Measurements from ENCODE around the gene SLC24A4. TPM values are rescaled to one million over a fixed set of nuclear protein-coding genes. Genes with fewer than 3 reads are reported as not detected.

Gene SLC24A4
- total RNA-seq, 1 experiment from 2014 or later: not detected

- Histone ChIP-seq H3K9me3 (ENCODE audit: control insufficient read depth in 1 of 2, insufficient read depth in 1 of 2, low read depth in 1 of 2, low read length in 2 of 2) (no peaks in the 10 kb centered on the region; a peak in 1 of 4 replicates), H3K9me2 (ENCODE audit: insufficient read depth) (0 out of 2 replicates have a peak, but pooled peaks cover 2% of the 10 kb centered on the region), H3K4me3 (replicated peaks in 1 of 2; ENCODE audit: low read depth in 1 of 2, low read length in 2 of 2) (no peak overlapping the region), H2AFZ (ENCODE audit: low read depth, low read length, poor library complexity, severe bottlenecking) (peak overlapping the region; percentile 39), H4K20me1 (ENCODE audit: insufficient read depth) (no peaks in the 10 kb centered on the region), H3K36me3 (ENCODE audit: control insufficient read depth in 1 of 2, insufficient read depth in 2 of 2, low read length in 2 of 2) (no peaks in the 10 kb centered on the region), H3K9ac (ENCODE audit: low read length) (no peak overlapping the region), H3K27me3 (ENCODE audit: insufficient read depth, low read length) (no peaks in the 10 kb centered on the region), H3K4me1 (ENCODE audit: control insufficient read depth in 1 of 2, insufficient read depth in 2 of 2, low read length in 2 of 2) (peaks cover 3 to 13% of the 10 kb centered on the region in 2 experiments; a peak in 3 of 4 replicates), H3K79me2 (ENCODE audit: insufficient read depth, low read length) (no peaks in the 10 kb centered on the region), H3K4me2 (ENCODE audit: low read length) (peak overlapping the region; percentile 24; the same call in 1 of the 2 replicates), H3K27ac (ENCODE audit: low read depth, low read length) (no peak overlapping the region)
- TF ChIP-seq YY1 (IDR thresholded peaks at IDR 0.05; ENCODE audit: extremely low read depth, insufficient replicate concordance, low read depth, low read length) (no peak), EZH2phosphoT487 (IDR thresholded peaks at IDR 0.05; ENCODE audit: borderline replicate concordance) (no peak), SP1 (IDR thresholded peaks at IDR 0.05; ENCODE audit: low read depth) (no peak), CBX3 (IDR thresholded peaks at IDR 0.05; ENCODE audit: low read depth) (no peak), ZFX (IDR thresholded peaks at IDR 0.05) (no peak), POLR2AphosphoS5 (IDR thresholded peaks at IDR 0.05; ENCODE audit: low read depth, low read length) (no peak), EGR1 (IDR thresholded peaks at IDR 0.05; ENCODE audit: low read depth) (no peak), MAX (IDR thresholded peaks at IDR 0.05) (no peak)
- RAD21 ChIA-PET (ENCODE audit: low non-redundant PET in 1 of 2, low total read pairs in 2 of 2, uncharacterized antibody in 2 of 2, unreplicated experiment in 2 of 2): no interaction called here
- POLR2A ChIA-PET: no interaction called here
- CTCF ChIA-PET: no interaction called here
- intact Hi-C loops (cut with micrococcal nuclease): no loop called here
- ATAC-seq (no peak), DNase-seq (ENCODE audit: low read depth, low spot score) (no peak)
- no TSS peak for BruUV-seq (replicated peaks)
Measured at GRCh38 chr14:92317511-92317910, 5.5 kb upstream of the SLC24A4 start.

- Histone ChIP-seq H3K9me3 (ENCODE audit: control insufficient read depth in 1 of 2, insufficient read depth in 1 of 2, low read depth in 1 of 2, low read length in 2 of 2) (no peaks in the 10 kb centered on the region; a peak in 1 of 4 replicates), H3K4me3 (replicated peaks in 1 of 2; ENCODE audit: low read depth in 1 of 2, low read length in 2 of 2) (no peak overlapping the region), H3K27ac (ENCODE audit: low read depth, low read length) (no peak overlapping the region), H3K27me3 (ENCODE audit: insufficient read depth, low read length) (no peaks in the 10 kb centered on the region), H3K4me2 (ENCODE audit: low read length) (no peak overlapping the region), H3K36me3 (ENCODE audit: control insufficient read depth in 1 of 2, insufficient read depth in 2 of 2, low read length in 2 of 2) (no peaks in the 10 kb centered on the region), H3K9ac (ENCODE audit: low read length) (no peak overlapping the region), H2AFZ (ENCODE audit: low read depth, low read length, poor library complexity, severe bottlenecking) (no peak overlapping the region), H4K20me1 (ENCODE audit: insufficient read depth) (no peaks in the 10 kb centered on the region), H3K4me1 (ENCODE audit: control insufficient read depth in 1 of 2, insufficient read depth in 2 of 2, low read length in 2 of 2) (peaks cover 3 to 11% of the 10 kb centered on the region in 2 experiments; a peak in 3 of 4 replicates), H3K79me2 (ENCODE audit: insufficient read depth, low read length) (no peaks in the 10 kb centered on the region), H3K9me2 (ENCODE audit: insufficient read depth) (0 out of 2 replicates have a peak, but pooled peaks cover 2% of the 10 kb centered on the region)
- intact Hi-C loops (cut with micrococcal nuclease): no loop called here
- ChIA-PET POLR2A (no interaction called here), RAD21 (ENCODE audit: low non-redundant PET in 1 of 2, low total read pairs in 2 of 2, uncharacterized antibody in 2 of 2, unreplicated experiment in 2 of 2) (no interaction called here), CTCF (no interaction called here)
- DNase-seq (ENCODE audit: low read depth, low spot score): no peak
- BruUV-seq (replicated peaks): no TSS peak
- ATAC-seq: no peak
- TF ChIP-seq SIN3A (IDR thresholded peaks at IDR 0.05; ENCODE audit: low read depth) (no peak), JUND (IDR thresholded peaks at IDR 0.05) (no peak), CBX3 (IDR thresholded peaks at IDR 0.05; ENCODE audit: low read depth) (no peak), CEBPB (IDR thresholded peaks at IDR 0.05; ENCODE audit: low read depth) (no peak), EZH2phosphoT487 (IDR thresholded peaks at IDR 0.05; ENCODE audit: borderline replicate concordance) (no peak), SP1 (IDR thresholded peaks at IDR 0.05; ENCODE audit: low read depth) (no peak), ATF3 (IDR thresholded peaks at IDR 0.05) (no peak), FOSL1 (IDR thresholded peaks at IDR 0.05; ENCODE audit: low read depth) (no peak), REST (IDR thresholded peaks at IDR 0.05; ENCODE audit: low read depth) (no peak), ELF1 (IDR thresholded peaks at IDR 0.05; ENCODE audit: borderline replicate concordance, low read depth) (no peak), CTCF (IDR thresholded peaks at IDR 0.05 in 2 of 3, conservative IDR thresholded peaks at IDR 0.05 in 1 of 3; ENCODE audit: borderline replicate concordance in 1 of 3, insufficient read depth in 1 of 3, low read depth in 2 of 3, low read length in 2 of 3) (no peak), SRF (IDR thresholded peaks at IDR 0.05; ENCODE audit: low read depth) (no peak), POLR2A (IDR thresholded peaks at IDR 0.05; ENCODE audit: borderline replicate concordance, extremely low read depth, insufficient read depth, insufficient read length) (no peak)
Measured at GRCh38 chr14:92321701-92322100, 1.3 kb upstream of the SLC24A4 start.
